WTC11 (cell line): ENCODE results near the gene NOTUM. TPM values are rescaled to one million over a fixed set of nuclear protein-coding genes. Genes with fewer than 3 reads are reported as not detected.
"Not testable (repeated sequence)": the region's sequence is repeated elsewhere in the genome, so short reads cannot be mapped to it uniquely, and the experiment has no call there.

Experiments
- ATAC-seq: fragments of 200-7000 bp; cut with Tn5 transposase; 2 replicates; pipeline ENCODE4 v1.10.0; 2021; ENCODE audit warnings: mild to moderate bottlenecking, moderate library complexity
- CTCF ChIA-PET: fragments of 300-600 bp; sonication (Branson Sonifier 250); formaldehyde crosslinking; loops from one replicate; lab custom pipeline; 2021; ENCODE audit warnings: antibody characterized with exemption; lab: Charles Lee
- POLR2A ChIA-PET: fragments of 350-600 bp; sonication (Branson Sonifier 250); formaldehyde crosslinking; loops from one replicate; lab custom pipeline; 2021; ENCODE audit warnings: antibody characterized with exemption; lab: Charles Lee
- DNase-seq: peaks from one replicate; pipeline ENCODE4 v3.0.0; 2021; ENCODE audit warnings: low spot score
- H3K27ac Mint-ChIP-seq: 2 replicates; pipeline ENCODE4 v1.8.0; 2021; ENCODE audit warnings: mixed read lengths
- H3K27me3 Mint-ChIP-seq: 2 replicates; pipeline ENCODE4 v1.8.0; 2021; ENCODE audit warnings: low read depth, mild to moderate bottlenecking, moderate library complexity, mixed read lengths
- H3K36me3 Mint-ChIP-seq: 2 replicates; pipeline ENCODE4 v1.8.0; 2021; ENCODE audit warnings: mixed read lengths
- H3K4me1 Mint-ChIP-seq: 2 replicates; pipeline ENCODE4 v1.8.0; 2022; ENCODE audit warnings: mixed read lengths
- H3K4me3 Mint-ChIP-seq: 2 replicates; pipeline ENCODE4 v1.8.0; 2021; ENCODE audit warnings: mild to moderate bottlenecking, moderate library complexity, mixed read lengths
- H3K9me3 Mint-ChIP-seq: 2 replicates; pipeline ENCODE4 v1.8.0; 2021; ENCODE audit warnings: mixed read lengths
- AFF4 ChIP-seq: sonication (generic); formaldehyde crosslinking; IDR thresholded peaks from 2 replicates; pipeline ENCODE4 v1.8.1; 2023; ENCODE audit warnings: mild to moderate bottlenecking, missing genetic modification reagents, borderline replicate concordance
- E2F5 ChIP-seq: sonication (generic); formaldehyde crosslinking; IDR thresholded peaks from 2 replicates; pipeline ENCODE4 v1.8.1; 2022; ENCODE audit warnings: mild to moderate bottlenecking, moderate library complexity, missing genetic modification reagents
- FOXP1 ChIP-seq: sonication (generic); formaldehyde crosslinking; IDR thresholded peaks from 2 replicates; pipeline ENCODE4 v1.8.0; 2022; ENCODE audit warnings: missing genetic modification reagents, mild to moderate bottlenecking, moderate library complexity, borderline replicate concordance
- HMGXB4 ChIP-seq: sonication (generic); formaldehyde crosslinking; IDR thresholded peaks from 2 replicates; pipeline ENCODE4 v1.8.1; 2023; ENCODE audit warnings: mild to moderate bottlenecking, moderate library complexity, missing genetic modification reagents
- IRF1 ChIP-seq: sonication (generic); formaldehyde crosslinking; IDR thresholded peaks from 2 replicates; pipeline ENCODE4 v1.8.0; 2023; ENCODE audit warnings: missing genetic modification reagents
- IRF2 ChIP-seq: sonication (generic); formaldehyde crosslinking; IDR thresholded peaks from 2 replicates; pipeline ENCODE4 v1.8.0; 2022; ENCODE audit warnings: low read depth, missing genetic modification reagents, borderline replicate concordance
- PRRX2 ChIP-seq: fragments of 250-450 bp; sonication (Bioruptor Pico); IDR thresholded peaks from 2 replicates; pipeline ENCODE4 v1.8.0; 2021; ENCODE audit warnings: mild to moderate bottlenecking
- SMAD4 ChIP-seq: sonication (generic); formaldehyde crosslinking; IDR thresholded peaks from 2 replicates; pipeline ENCODE4 v1.8.0; 2022; ENCODE audit warnings: mild to moderate bottlenecking, missing genetic modification reagents
- ZNF121 ChIP-seq: sonication (generic); formaldehyde crosslinking; IDR thresholded peaks from 2 replicates; pipeline ENCODE4 v1.8.0; 2023; ENCODE audit warnings: missing genetic modification reagents
- total RNA-seq: library from RNA; stranded (reverse); gene quantifications from 3 replicates; pipeline ENCODE4 v1.2.3, GENCODE V29; 2021
- TF ChIP-seq, protein P1 (sequence below): sonication (generic); formaldehyde crosslinking; conservative IDR thresholded peaks from 2 replicates; pipeline ENCODE4 v1.8.1; 2022; ENCODE audit warnings: mild to moderate bottlenecking, missing genetic modification reagents
- TF ChIP-seq, protein P2 (sequence below): sonication (generic); formaldehyde crosslinking; IDR thresholded peaks from 2 replicates; pipeline ENCODE4 v1.8.0; 2022; ENCODE audit warnings: missing genetic modification reagents

Gene NOTUM
- total RNA-seq, 1 experiment from 2014 or later: 1.7 TPM

DNA sequence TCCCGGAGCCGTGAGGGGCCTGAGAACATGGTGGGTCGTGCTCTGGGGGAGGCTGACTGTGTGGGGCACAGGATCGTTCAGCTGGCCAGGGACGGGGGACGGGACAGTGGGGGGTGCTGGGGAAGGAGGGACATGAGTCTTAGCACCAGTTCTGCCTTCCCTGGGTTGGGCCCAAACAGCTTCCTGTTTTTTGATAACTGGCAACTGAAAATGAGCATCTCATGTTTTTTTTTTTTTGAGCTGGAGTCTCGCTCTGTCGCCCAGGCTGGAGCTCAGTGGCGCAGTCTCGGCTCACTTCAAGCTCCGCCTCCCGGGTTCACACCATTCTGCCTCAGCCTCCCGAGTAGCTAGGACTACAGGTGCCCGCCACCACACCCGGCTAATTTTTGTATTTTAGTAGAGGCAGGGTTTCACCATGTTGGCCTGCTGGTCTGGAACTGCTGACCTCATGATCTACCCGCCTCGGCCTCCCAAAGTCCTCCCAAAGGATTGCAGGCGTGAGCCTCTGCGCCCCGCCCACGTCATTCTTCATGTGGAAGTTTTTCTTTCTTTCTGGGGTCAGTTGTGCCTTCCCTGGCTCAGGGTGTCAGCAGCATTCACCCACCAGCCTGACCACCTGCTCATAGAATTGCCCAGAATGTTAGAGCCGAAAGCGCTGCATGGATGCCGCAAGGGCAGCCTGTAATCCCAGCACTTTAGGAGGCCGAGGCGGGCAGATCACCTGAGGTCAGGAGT, 22.8 kb upstream of the NOTUM start (continued):
- no peak for TF ChIP-seq HMGXB4 (CRISPR knock-in tag)
- no peak for TF ChIP-seq FOXP1 (CRISPR knock-in tag)
- TF ChIP-seq PRRX2: no peak
- TF ChIP-seq SMAD4 (CRISPR knock-in tag): no peak
- no peak for TF ChIP-seq E2F5 (CRISPR knock-in tag)

GRCh38 chr17:81983011-81983638, 22.1 kb upstream of the NOTUM start:
- DNase-seq (no peak), ATAC-seq (no peak)
- H3K4me1 Mint-ChIP-seq: peaks cover 3% of the 10 kb centered on the region; the same call in 1 of the 2 replicates
- peaks cover 29% of the 10 kb centered on the region for H3K36me3 Mint-ChIP-seq
- no peak overlapping the region for H3K4me3 Mint-ChIP-seq
- H3K27ac Mint-ChIP-seq: no peak overlapping the region
- no peaks in the 10 kb centered on the region for H3K27me3 Mint-ChIP-seq
- TF ChIP-seq HMGXB4 (CRISPR knock-in tag): no peak
- TF ChIP-seq, protein P1, sequence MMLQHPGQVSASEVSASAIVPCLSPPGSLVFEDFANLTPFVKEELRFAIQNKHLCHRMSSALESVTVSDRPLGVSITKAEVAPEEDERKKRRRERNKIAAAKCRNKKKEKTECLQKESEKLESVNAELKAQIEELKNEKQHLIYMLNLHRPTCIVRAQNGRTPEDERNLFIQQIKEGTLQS: no peak
- TF ChIP-seq, protein P2, sequence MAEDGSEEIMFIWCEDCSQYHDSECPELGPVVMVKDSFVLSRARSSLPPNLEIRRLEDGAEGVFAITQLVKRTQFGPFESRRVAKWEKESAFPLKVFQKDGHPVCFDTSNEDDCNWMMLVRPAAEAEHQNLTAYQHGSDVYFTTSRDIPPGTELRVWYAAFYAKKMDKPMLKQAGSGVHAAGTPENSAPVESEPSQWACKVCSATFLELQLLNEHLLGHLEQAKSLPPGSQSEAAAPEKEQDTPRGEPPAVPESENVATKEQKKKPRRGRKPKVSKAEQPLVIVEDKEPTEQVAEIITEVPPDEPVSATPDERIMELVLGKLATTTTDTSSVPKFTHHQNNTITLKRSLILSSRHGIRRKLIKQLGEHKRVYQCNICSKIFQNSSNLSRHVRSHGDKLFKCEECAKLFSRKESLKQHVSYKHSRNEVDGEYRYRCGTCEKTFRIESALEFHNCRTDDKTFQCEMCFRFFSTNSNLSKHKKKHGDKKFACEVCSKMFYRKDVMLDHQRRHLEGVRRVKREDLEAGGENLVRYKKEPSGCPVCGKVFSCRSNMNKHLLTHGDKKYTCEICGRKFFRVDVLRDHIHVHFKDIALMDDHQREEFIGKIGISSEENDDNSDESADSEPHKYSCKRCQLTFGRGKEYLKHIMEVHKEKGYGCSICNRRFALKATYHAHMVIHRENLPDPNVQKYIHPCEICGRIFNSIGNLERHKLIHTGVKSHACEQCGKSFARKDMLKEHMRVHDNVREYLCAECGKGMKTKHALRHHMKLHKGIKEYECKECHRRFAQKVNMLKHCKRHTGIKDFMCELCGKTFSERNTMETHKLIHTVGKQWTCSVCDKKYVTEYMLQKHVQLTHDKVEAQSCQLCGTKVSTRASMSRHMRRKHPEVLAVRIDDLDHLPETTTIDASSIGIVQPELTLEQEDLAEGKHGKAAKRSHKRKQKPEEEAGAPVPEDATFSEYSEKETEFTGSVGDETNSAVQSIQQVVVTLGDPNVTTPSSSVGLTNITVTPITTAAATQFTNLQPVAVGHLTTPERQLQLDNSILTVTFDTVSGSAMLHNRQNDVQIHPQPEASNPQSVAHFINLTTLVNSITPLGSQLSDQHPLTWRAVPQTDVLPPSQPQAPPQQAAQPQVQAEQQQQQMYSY (CRISPR knock-in tag): 0 out of 2 replicates have a peak, but pooled peaks have one; percentile 13
- CTCF ChIA-PET: interaction anchor here (1.0 to 2.0 kb wide), 3 partner anchors 13 to 171 kb away, joined by 3 to 7 read pairs (median 3); partner anchors contain the start of gene RAC3
- POLR2A ChIA-PET: no interaction called here
- no peaks in the 10 kb centered on the region for H3K9me3 Mint-ChIP-seq

- CTCF ChIA-PET, H3K27ac Mint-ChIP-seq, DNase-seq, H3K4me1 Mint-ChIP-seq, H3K4me3 Mint-ChIP-seq, H3K9me3 Mint-ChIP-seq, ATAC-seq, POLR2A ChIA-PET, H3K27me3 Mint-ChIP-seq: not testable (repeated sequence)
- peaks cover 26% of the 10 kb centered on the region for H3K36me3 Mint-ChIP-seq
These were observed 20.5 kb upstream of the NOTUM start for GRCh38 chr17:81981511-81981910.

- POLR2A ChIA-PET: no interaction called here
- Mint-ChIP-seq H3K27me3 (peaks cover 11% of the 10 kb centered on the region), H3K4me1 (peaks cover 6% of the 10 kb centered on the region; the same call in 1 of the 2 replicates), H3K27ac (no peak overlapping the region), H3K36me3 (peaks cover 24% of the 10 kb centered on the region), H3K4me3 (no peak overlapping the region), H3K9me3 (no peaks in the 10 kb centered on the region)
- CTCF ChIA-PET: interaction anchor here (1.8 kb wide), 1 partner anchor 39 kb away, joined by 5 read pairs; no protein-coding TSS in a partner anchor
- no peak for ATAC-seq
- DNase-seq: no peak
- TF ChIP-seq AFF4 (no peak), IRF1 (CRISPR knock-in tag) (no peak), IRF2 (CRISPR knock-in tag) (no peak), ZNF121 (no peak)
These were observed 19.8 kb upstream of the NOTUM start for GRCh38 chr17:81980707-81981343.
